Smooth muscle cell (in vitro differentiated cells): Measurements from ENCODE around the gene ANKRD45. TPM values are rescaled to one million over a fixed set of nuclear protein-coding genes. Genes with fewer than 3 reads are reported as not detected.
"Not testable (repeated sequence)": the region's sequence is repeated elsewhere in the genome, so short reads cannot be mapped to it uniquely, and the experiment has no call there.

Experiments
- DNase-seq: peaks from one replicate; lab custom pipeline; 2025; ENCODE audit not compliant: unreplicated experiment; lab: John Stamatoyannopoulos, UW
- H2AFZ ChIP-seq: fragments of 200-600 bp; sonication (generic); 2 replicates; pipeline ENCODE4 v1.6.0; 2016; ENCODE audit warnings: antibody characterized with exemption, low read depth, mild to moderate bottlenecking
- H3F3A ChIP-seq: fragments of 200-600 bp; sonication (generic); 2 replicates; pipeline ENCODE4 v1.6.0; 2017; ENCODE audit warnings: antibody characterized with exemption, low read depth
- H3K27ac ChIP-seq: fragments of 200-600 bp; sonication (generic); 2 replicates; pipeline ENCODE4 v1.5.1; 2016; ENCODE audit warnings: low read depth, mild to moderate bottlenecking
- H3K27me3 ChIP-seq: fragments of 200-600 bp; sonication (generic); 2 replicates; pipeline ENCODE4 v1.6.1; 2016; ENCODE audit warnings: low read depth, mild to moderate bottlenecking
- H3K36me3 ChIP-seq: fragments of 200-600 bp; sonication (generic); 2 replicates; pipeline ENCODE4 v1.5.1; 2016; ENCODE audit warnings: low read depth
- H3K4me1 ChIP-seq: fragments of 200-600 bp; sonication (generic); 2 replicates; pipeline ENCODE4 v1.5.1; 2016; ENCODE audit warnings: low read depth
- H3K4me2 ChIP-seq: fragments of 200-600 bp; sonication (generic); 2 replicates; pipeline ENCODE4 v1.6.0; 2016; ENCODE audit warnings: mild to moderate bottlenecking
- H3K4me3 ChIP-seq: fragments of 200-600 bp; sonication (generic); 2 replicates; pipeline ENCODE4 v1.5.1; 2016; ENCODE audit warnings: mild to moderate bottlenecking
- H3K79me2 ChIP-seq: fragments of 200-600 bp; sonication (generic); 2 replicates; pipeline ENCODE4 v1.6.0; 2016; ENCODE audit warnings: low read depth, mild to moderate bottlenecking
- H3K9ac ChIP-seq: fragments of 200-600 bp; sonication (generic); 2 replicates; pipeline ENCODE4 v1.6.0; 2016; ENCODE audit warnings: low read depth
- H3K9me3 ChIP-seq: fragments of 200-600 bp; sonication (generic); replicated peaks from 2 replicates; pipeline ENCODE4 v1.5.1; 2016; ENCODE audit warnings: low read depth
- H4K20me1 ChIP-seq: fragments of 200-600 bp; sonication (generic); 2 replicates; pipeline ENCODE4 v1.6.0; 2016; ENCODE audit warnings: low read depth
- CTCF ChIP-seq: fragments of 200-600 bp; sonication (generic); IDR thresholded peaks from 2 replicates; pipeline ENCODE4 v1.5.1; 2017; ENCODE audit warnings: borderline replicate concordance, mild to moderate bottlenecking, antibody characterized with exemption; ENCODE audit not compliant: insufficient read depth, poor library complexity, severe bottlenecking
- WGBS: methylation state at CpG from one replicate; pipeline ENCODE4 v1.1.7; 2016; ENCODE audit warnings: low lambda C conversion rate; 5-methylcytosine and 5-hydroxymethylcytosine counted together
- polyA plus RNA-seq: library from polyadenylated mRNA; unstranded; fragments of >200 nt; fragmentation: Nextera tagmentation; extraction: Ambion mirVana; gene quantifications from 2 replicates; pipeline ENCODE4 v1.2.1, GENCODE V29; 2016
- total RNA-seq: library from RNA; depleted of rRNA; stranded (reverse); fragments of >200 nt; gene quantifications from 2 replicates; pipeline ENCODE4 v1.2.3, GENCODE V29; 2014

Gene ANKRD45
- total and polyA plus RNA-seq, 2 experiments from 2014 or later: 0.72 to 1.8 TPM

- H3K36me3 ChIP-seq: no peaks in the 10 kb centered on the region
- no peak for TF ChIP-seq CTCF
- H3K9ac ChIP-seq: no peak overlapping the region
- H3K79me2 ChIP-seq: no peaks in the 10 kb centered on the region
- no peaks in the 10 kb centered on the region for H3K9me3 ChIP-seq
- no peak overlapping the region for H3K4me2 ChIP-seq
- DNase-seq: no peak
- no peaks in the 10 kb centered on the region for H3K27me3 ChIP-seq
- no peaks in the 10 kb centered on the region for H3F3A ChIP-seq
- H2AFZ ChIP-seq: peak overlapping the region; percentile 23
- no peak overlapping the region for H3K4me3 ChIP-seq
- H4K20me1 ChIP-seq: no peaks in the 10 kb centered on the region
- 76% methylated on average over 3 of the region's 3 CpGs for WGBS
- peaks cover 4% of the 10 kb centered on the region for H3K4me1 ChIP-seq
- no peak overlapping the region for H3K27ac ChIP-seq
These were observed 40.8 kb downstream of the ANKRD45 start for GRCh38 chr1:173628888-173629287.

- Histone ChIP-seq H4K20me1 (no peaks in the 10 kb centered on the region), H3K4me1 (peaks cover 4% of the 10 kb centered on the region), H3K4me3 (no peak overlapping the region), H3K79me2 (no peaks in the 10 kb centered on the region), H3K9ac (no peak overlapping the region), H3F3A (no peaks in the 10 kb centered on the region), H2AFZ (no peak overlapping the region), H3K4me2 (no peak overlapping the region), H3K27ac (no peak overlapping the region), H3K36me3 (no peaks in the 10 kb centered on the region), H3K9me3 (no peaks in the 10 kb centered on the region), H3K27me3 (no peaks in the 10 kb centered on the region)
- DNase-seq: no peak
- no peak for TF ChIP-seq CTCF
These were observed 42.4 kb downstream of the ANKRD45 start for GRCh38 chr1:173627269-173627668.

- Histone ChIP-seq H3K4me3 (no peak overlapping the region), H3K36me3 (no peaks in the 10 kb centered on the region), H3K4me1 (no peaks in the 10 kb centered on the region), H4K20me1 (no peaks in the 10 kb centered on the region), H2AFZ (no peak overlapping the region), H3K27me3 (no peaks in the 10 kb centered on the region), H3K4me2 (no peak overlapping the region), H3K9me3 (no peaks in the 10 kb centered on the region), H3K9ac (no peak overlapping the region), H3K79me2 (no peaks in the 10 kb centered on the region), H3F3A (no peaks in the 10 kb centered on the region), H3K27ac (no peak overlapping the region)
- WGBS: 88% methylated on average over 4 of the region's 4 CpGs
- TF ChIP-seq CTCF: no peak
- DNase-seq: no peak
These were observed 52.8 kb downstream of the ANKRD45 start for GRCh38 chr1:173616859-173617258.

GRCh38 chr1:173613086-173613485, 56.6 kb downstream of the ANKRD45 start:
- not testable (repeated sequence) for H3K4me2 ChIP-seq, H3K79me2 ChIP-seq, H3K4me3 ChIP-seq, H3K27ac ChIP-seq, H2AFZ ChIP-seq, H3K9ac ChIP-seq, H3K36me3 ChIP-seq, H3K9me3 ChIP-seq, DNase-seq, H3K4me1 ChIP-seq, H4K20me1 ChIP-seq, H3K27me3 ChIP-seq, H3F3A ChIP-seq
- 98% methylated on average over 19 of the region's 32 CpGs for WGBS
